ENCODE measurements around the gene SUN1.

The SUN1 gene

GRCh38 chr7:831596-832166 lies 595 bp upstream of the SUN1 start:
- no peak overlapping the region for H3K4me3 ChIP-seq (ENCODE audit: low read depth, low read length)
- DNase-seq (ENCODE audit: low read depth) = peak; percentile 46
- TF ChIP-seq MYC (IDR thresholded peaks at IDR 0.05; ENCODE audit: low read depth, low read length) = no peak
- TF ChIP-seq CTCF (IDR thresholded peaks at IDR 0.05; ENCODE audit: low read depth, low read length) = no peak
- TF ChIP-seq POLR2A (IDR thresholded peaks at IDR 0.05; ENCODE audit: extremely low read depth, insufficient read length) = no peak
- TF ChIP-seq MAX (IDR thresholded peaks at IDR 0.05; ENCODE audit: low read depth, low read length) = no peak

GRCh38 chr7:832968-833424 lies 720 bp downstream of the SUN1 start:
- no peak overlapping the region for H3K4me3 ChIP-seq (ENCODE audit: low read depth, low read length)
- no peak for DNase-seq (ENCODE audit: low read depth)
- TF ChIP-seq POLR2A (IDR thresholded peaks at IDR 0.05; ENCODE audit: extremely low read depth, insufficient read length) (no peak), CTCF (IDR thresholded peaks at IDR 0.05; ENCODE audit: low read depth, low read length) (no peak), MYC (IDR thresholded peaks at IDR 0.05; ENCODE audit: low read depth, low read length) (no peak), MAX (IDR thresholded peaks at IDR 0.05; ENCODE audit: low read depth, low read length) (no peak)

GRCh38 chr7:833601-834258 lies 1.5 kb downstream of the SUN1 start:
- TF ChIP-seq MYC (IDR thresholded peaks at IDR 0.05; ENCODE audit: low read depth, low read length) = no peak
- TF ChIP-seq MAX (IDR thresholded peaks at IDR 0.05; ENCODE audit: low read depth, low read length) = no peak
- no peak for TF ChIP-seq POLR2A (IDR thresholded peaks at IDR 0.05; ENCODE audit: extremely low read depth, insufficient read length)
- TF ChIP-seq CTCF (IDR thresholded peaks at IDR 0.05; ENCODE audit: low read depth, low read length) = no peak

GRCh38 chr7:834277-834676 lies 2.0 kb downstream of the SUN1 start:
- no peak for DNase-seq (ENCODE audit: low read depth)
- no peak for TF ChIP-seq MYC (IDR thresholded peaks at IDR 0.05; ENCODE audit: low read depth, low read length)
- no peak for TF ChIP-seq CTCF (IDR thresholded peaks at IDR 0.05; ENCODE audit: low read depth, low read length)
- TF ChIP-seq POLR2A (IDR thresholded peaks at IDR 0.05; ENCODE audit: extremely low read depth, insufficient read length) = no peak
- TF ChIP-seq MAX (IDR thresholded peaks at IDR 0.05; ENCODE audit: low read depth, low read length) = no peak

More at GRCh38 chr7:833601-834258, 1.5 kb downstream of the SUN1 start:
- no peak overlapping the region for H3K4me3 ChIP-seq (ENCODE audit: low read depth, low read length)
- DNase-seq (ENCODE audit: low read depth) = no peak

GRCh38 chr7:835021-835420 lies 2.7 kb downstream of the SUN1 start:
- no peak for TF ChIP-seq MYC (IDR thresholded peaks at IDR 0.05; ENCODE audit: low read depth, low read length)
- TF ChIP-seq CTCF (IDR thresholded peaks at IDR 0.05; ENCODE audit: low read depth, low read length) = no peak
- no peak for TF ChIP-seq MAX (IDR thresholded peaks at IDR 0.05; ENCODE audit: low read depth, low read length)
- TF ChIP-seq POLR2A (IDR thresholded peaks at IDR 0.05; ENCODE audit: extremely low read depth, insufficient read length) = no peak
- no peak overlapping the region for H3K4me3 ChIP-seq (ENCODE audit: low read depth, low read length)

More at GRCh38 chr7:834277-834676, 2.0 kb downstream of the SUN1 start:
- no peak overlapping the region for H3K4me3 ChIP-seq (ENCODE audit: low read depth, low read length)

More at GRCh38 chr7:835021-835420, 2.7 kb downstream of the SUN1 start:
- DNase-seq (ENCODE audit: low read depth) = no peak

Measured in NB4 (cell line).